ENCODE results near the gene ZNF626.

Gene ZNF626

GRCh38 chr19:20607943-20608342, 53.4 kb downstream of the ZNF626 start:
- Mint-ChIP-seq H3K27ac (no peak overlapping the region), H3K36me3 (ENCODE audit: low read depth) (peaks cover 7% of the 10 kb centered on the region), H3K9me3 (peaks cover 44% of the 10 kb centered on the region), H3K27me3 (no peaks in the 10 kb centered on the region), H3K4me1 (ENCODE audit: low read depth) (peaks cover 7% of the 10 kb centered on the region), H3K4me3 (no peak overlapping the region)
- DNase-seq: no peak

Data from activated T-cell treated with anti-CD3 and anti-CD28 coated beads, Interleukin-2, amount 50 U/mL, for 24 hours (primary cell).